PFSK-1 (cell line): Measurements from ENCODE around the gene FOLR2.

Source experiments
- FOXP2 ChIP-seq: optimal IDR thresholded peaks from 2 replicates; pipeline ENCODE3; 2011; ENCODE audit warnings: borderline replicate concordance, control low read depth, inconsistent platforms; ENCODE audit not compliant: insufficient read depth; ENCODE audit errors: extremely low read length, extremely low read depth
- POLR2AphosphoS5 ChIP-seq: IDR thresholded peaks from 2 replicates; pipeline ENCODE4 v1.6.1; 2012; ENCODE audit warnings: low read depth, mild to moderate bottlenecking, control low read depth, low read length, moderate library complexity
- REST ChIP-seq, 2 experiments: IDR thresholded peaks; 2 replicates each; pipeline versions ENCODE4 v1.6.1 to v1.8.0; 2011 to 2012; ENCODE audit warnings: low read depth in 2 of 2, low read length in 2 of 2, control low read depth in 1 of 2, inconsistent platforms in 1 of 2, mild to moderate bottlenecking in 1 of 2, moderate library complexity in 1 of 2; ENCODE audit not compliant: insufficient read depth in 1 of 2
- SIN3A ChIP-seq: IDR thresholded peaks from 2 replicates; pipeline ENCODE4 v1.6.1; 2012; ENCODE audit warnings: mild to moderate bottlenecking, low read length, moderate library complexity, borderline replicate concordance; ENCODE audit not compliant: insufficient read depth
- TAF1 ChIP-seq: IDR thresholded peaks from 2 replicates; pipeline ENCODE4 v1.6.1; 2012; ENCODE audit warnings: low read length, control low read depth, borderline replicate concordance; ENCODE audit not compliant: insufficient read depth

FOLR2 gene

GRCh38 chr11:72249961-72250360, 33.4 kb downstream of the FOLR2 start:
- TF ChIP-seq SIN3A = no peak
- no peak for TF ChIP-seq POLR2AphosphoS5
- TF ChIP-seq FOXP2 = no peak
- no peak for TF ChIP-seq REST (IDR thresholded peaks at IDR 0.05; ENCODE audit: insufficient read depth in 1 of 2, low read depth in 2 of 2, low read length in 2 of 2)
- TF ChIP-seq TAF1 = no peak

- TF ChIP-seq POLR2AphosphoS5 (no peak), SIN3A (no peak), REST (IDR thresholded peaks at IDR 0.05; ENCODE audit: insufficient read depth in 1 of 2, low read depth in 2 of 2, low read length in 2 of 2) (no peak), FOXP2 (no peak), TAF1 (no peak)
Measured at GRCh38 chr11:72250661-72251464, 34.3 kb downstream of the FOLR2 start.

GRCh38 chr11:72251614-72252013, 35.0 kb downstream of the FOLR2 start:
- TF ChIP-seq POLR2AphosphoS5 (no peak), SIN3A (no peak), FOXP2 (no peak), TAF1 (no peak), REST (IDR thresholded peaks at IDR 0.05; ENCODE audit: insufficient read depth in 1 of 2, low read depth in 2 of 2, low read length in 2 of 2) (no peak)

GRCh38 chr11:72253392-72253791, 36.8 kb downstream of the FOLR2 start:
- TF ChIP-seq SIN3A (no peak), FOXP2 (no peak), REST (IDR thresholded peaks at IDR 0.05; ENCODE audit: insufficient read depth in 1 of 2, low read depth in 2 of 2, low read length in 2 of 2) (no peak), TAF1 (no peak), POLR2AphosphoS5 (no peak)
